Pulmonary artery endothelial cell (primary cell): Measurements from ENCODE around the gene C20orf173. TPM values are rescaled to one million over a fixed set of nuclear protein-coding genes. Genes with fewer than 3 reads are reported as not detected.
"Not testable (repeated sequence)": the region's sequence is repeated elsewhere in the genome, so short reads cannot be mapped to it uniquely, and the experiment has no call there.

Experiments
- DNase-seq: peaks from one replicate; pipeline ENCODE4 v3.0.0-alpha.2; 2011; ENCODE audit warnings: low read depth, low spot score
- total RNA-seq: library from RNA; depleted of rRNA; stranded (reverse); fragments of >200 nt; gene quantifications from 2 replicates; pipeline ENCODE4 v1.2.3, GENCODE V29; 2014

Gene C20orf173
- total RNA-seq, 1 donor from 2014 or later: not detected

DNA sequence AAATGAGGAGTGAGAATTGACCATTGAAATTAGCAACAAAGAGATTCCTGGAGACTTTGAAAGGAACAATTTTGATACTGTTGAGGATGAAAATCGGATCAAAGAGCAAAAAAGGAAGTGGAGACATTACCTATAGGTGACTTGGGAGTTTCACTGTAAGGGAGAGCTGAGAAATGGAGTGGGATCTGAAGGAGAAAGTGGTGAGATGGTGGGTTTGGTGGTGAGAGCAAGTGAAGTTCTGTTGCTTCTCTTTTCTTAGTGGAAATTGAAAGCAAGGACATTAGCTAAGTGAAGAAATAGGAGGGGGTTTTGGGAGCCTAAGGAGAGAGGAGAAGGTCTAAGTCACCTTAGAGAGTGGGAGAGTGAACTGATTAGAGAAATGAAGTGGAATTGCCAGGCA, 16.7 kb upstream of the C20orf173 start:
- no peak for DNase-seq

DNA sequence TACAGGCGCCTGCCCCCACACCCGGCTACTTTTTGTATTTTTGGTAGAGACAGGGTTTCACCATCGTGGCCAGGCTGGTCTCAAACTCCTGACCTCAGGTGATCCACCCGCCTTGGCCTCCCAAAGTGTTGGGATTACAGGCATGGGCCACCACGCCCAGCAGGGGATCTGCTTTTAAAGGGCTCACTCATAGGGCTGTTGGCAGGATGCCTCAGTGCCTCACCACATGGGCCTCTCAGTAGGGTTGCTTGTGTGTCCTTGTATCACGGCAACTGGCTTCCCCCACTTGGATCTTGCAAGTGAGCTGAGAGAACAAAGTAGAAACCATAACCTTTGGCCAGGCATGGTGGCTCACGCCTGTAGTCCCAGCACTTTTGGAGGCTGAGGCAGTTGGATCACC, 15.5 kb upstream of the C20orf173 start:
- DNase-seq: not testable (repeated sequence)

DNA sequence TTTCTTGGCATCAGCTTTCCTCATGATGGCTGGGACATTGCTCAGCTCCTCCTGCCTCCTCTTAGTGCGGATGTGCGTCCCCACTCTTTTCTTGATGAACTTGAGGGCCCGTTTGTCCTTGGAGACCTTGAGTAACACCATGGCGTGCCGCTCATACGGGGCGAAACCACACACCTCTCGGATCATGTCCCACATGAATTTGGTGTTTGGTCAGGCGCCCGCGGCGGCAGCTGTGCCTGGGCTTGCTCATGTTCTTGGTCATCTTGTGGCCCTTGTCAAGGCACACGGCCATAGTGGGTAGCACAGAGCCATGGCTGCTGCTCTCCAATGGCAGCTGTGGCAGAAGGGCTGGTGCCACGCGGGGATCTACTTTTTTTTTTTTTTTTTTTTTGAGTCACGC, 15.0 kb upstream of the C20orf173 start:
- no peak for DNase-seq

DNA sequence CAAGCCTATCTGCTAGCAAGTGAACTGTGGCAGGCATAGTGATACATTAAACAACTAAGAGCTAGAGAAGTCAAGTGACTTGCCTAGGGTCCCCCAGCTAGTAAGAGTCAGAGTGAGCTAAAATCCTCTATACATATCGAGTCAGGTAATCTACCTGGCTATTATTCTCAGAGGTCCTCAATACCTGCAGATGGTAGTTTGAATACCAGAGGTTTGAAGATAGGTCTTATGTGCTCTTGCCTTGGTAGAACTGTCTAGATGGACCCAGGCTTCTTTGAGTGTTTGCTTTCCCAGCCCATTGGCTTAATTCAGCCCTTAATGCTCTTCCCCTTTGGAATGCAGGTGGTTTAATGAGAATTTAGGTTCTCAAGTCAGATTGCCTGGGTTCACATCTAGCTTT, 13.5 kb upstream of the C20orf173 start:
- no peak for DNase-seq

DNA sequence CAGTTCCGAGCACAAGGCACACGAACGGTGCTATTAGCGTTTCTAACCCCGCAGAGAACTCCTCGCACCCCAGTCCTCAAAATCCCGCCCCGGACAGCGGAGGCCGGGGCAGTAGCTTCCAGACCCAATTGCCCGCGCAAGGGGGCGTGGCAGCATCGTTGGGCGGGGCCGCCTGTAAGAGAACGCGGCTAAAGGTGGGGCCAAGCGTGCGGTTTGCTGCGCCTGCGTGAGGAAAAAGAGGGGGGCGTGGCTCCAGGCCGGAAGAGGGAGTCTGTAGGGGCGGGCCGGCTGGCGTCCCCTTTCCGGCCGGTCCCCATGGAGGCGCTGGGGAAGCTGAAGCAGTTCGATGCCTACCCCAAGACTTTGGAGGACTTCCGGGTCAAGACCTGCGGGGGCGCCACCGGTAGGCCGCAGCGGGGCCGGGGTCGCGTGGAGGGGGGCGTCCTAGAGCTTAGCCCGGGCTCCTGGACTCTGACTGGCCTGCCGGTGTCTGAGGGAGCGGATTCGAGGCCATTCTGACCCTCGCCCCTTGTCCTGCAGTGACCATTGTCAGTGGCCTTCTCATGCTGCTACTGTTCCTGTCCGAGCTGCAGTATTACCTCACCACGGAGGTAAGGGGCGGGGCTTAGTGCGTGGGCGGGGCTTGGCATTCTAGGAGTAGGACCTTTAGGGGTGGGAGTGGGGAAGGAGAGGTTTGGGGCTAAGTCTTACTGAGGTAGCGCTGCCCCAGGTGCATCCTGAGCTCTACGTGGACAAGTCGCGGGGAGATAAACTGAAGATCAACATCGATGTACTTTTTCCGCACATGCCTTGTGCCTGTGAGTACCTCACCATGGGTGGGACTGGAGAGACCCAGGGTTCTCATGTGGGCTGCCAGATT, 12.6 kb upstream of the C20orf173 start, which contains the start of gene ERGIC3:
Gene ERGIC3 (plus strand): TSS at position 296 of the 880 bp plus-strand sequence. CDS start 20 bp downstream, at position 316.
- peak; percentile 67 for DNase-seq

DNA sequence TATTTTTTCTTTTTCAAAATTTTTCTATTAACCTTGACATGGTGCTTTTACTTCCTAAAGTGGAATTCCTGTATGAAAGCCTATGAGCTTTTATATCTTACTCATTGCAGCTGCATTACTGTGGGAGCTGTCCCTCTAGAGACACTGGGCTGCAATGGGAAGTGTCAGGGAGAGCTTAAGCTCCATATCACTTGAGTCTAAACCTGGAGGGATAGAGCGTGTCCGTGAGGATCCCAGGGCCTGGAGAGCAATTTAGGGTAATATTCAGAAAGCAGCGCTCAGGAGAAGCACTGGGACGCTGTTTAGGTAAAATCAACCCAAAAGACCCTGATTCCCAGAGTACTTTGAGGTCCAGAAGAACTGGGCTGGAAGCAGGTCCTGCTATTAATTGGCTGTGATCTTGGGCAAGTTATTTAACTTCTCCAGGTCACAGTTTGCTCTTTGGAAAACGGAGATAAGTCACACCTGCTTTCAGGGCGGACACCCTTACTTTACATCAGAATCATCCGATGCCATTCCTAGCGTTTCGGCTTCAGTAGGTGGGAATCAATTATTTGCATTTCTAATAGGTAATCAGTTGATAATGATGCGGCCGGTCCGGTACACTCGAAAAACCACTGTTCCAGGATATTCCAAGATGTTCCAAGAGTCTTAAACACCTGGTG, 11.8 kb upstream of the C20orf173 start:
- no peak for DNase-seq

DNA sequence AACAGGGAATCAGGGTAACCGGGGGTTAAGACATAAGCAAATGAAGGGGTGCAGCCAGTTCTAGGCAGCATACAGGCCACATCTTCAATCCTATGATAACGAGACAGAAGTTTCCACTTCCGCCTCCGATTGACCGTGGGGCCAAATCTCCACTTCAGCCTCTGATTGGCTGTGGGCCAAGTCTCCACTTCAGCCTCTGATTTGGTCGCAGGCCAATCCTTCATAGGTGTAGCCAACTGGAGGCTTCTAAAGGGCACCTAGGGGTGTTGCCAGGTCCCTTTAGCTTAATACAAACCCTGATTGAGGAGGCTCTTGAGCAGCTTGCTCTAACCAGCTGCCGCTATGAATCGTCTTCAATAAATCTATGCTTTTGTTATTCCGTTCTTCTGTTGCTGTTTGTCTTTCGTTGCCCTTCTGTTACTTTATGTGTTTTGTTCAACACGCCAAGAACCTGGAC, 10.3 kb upstream of the C20orf173 start:
- no peak for DNase-seq

DNA sequence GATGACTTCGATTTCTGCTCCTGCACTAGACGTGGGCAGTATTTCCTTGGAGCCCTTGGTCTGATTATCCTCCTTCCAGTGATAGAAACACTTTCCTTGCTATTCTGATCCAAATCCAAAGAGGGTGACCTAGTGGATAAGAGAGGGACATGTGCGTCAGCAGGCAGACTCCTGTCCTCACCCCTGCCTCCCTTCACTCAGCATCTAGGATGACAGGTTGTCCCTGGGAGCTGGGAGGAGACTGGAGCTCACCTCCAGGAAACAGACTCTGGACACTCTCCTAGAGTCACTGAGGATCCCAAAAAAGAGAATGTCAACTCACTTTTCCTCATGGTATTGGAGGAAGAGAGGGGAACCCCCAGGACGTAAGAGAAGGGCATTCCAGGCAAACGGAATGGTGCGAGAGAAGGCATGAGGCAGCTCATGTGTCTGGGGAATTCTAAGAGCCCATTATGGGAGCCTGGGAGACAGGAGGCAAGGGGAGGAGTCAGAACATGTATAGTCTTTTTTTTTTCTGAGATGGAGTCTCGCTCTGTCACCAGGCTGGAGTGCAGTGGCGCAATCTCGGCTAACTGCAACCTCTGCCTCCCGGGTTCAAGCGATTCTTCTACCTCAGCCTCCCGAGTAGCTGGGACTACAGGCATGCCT, 2.2 kb downstream of the C20orf173 start:
- no peak for DNase-seq

DNA sequence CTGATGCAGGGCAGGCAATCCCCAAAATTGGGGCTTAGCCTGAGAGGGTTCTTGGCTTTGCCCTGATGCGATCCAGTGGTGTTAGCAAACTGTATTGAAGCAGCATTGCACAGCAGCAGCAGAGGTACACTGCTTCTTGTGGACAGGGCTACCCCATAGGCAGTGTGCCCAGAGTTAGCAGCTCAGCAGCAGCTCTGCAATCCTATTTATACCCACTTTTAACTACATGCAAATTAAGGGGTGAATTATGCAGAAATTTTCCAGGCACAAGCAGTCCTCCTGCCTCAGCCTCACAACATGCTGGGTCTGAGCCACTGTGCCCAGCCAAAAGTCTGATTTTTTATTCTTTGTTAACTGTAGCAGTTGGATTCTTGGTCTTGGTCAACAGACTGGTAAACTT, 3.8 kb downstream of the C20orf173 start:
- no peak for DNase-seq

DNA sequence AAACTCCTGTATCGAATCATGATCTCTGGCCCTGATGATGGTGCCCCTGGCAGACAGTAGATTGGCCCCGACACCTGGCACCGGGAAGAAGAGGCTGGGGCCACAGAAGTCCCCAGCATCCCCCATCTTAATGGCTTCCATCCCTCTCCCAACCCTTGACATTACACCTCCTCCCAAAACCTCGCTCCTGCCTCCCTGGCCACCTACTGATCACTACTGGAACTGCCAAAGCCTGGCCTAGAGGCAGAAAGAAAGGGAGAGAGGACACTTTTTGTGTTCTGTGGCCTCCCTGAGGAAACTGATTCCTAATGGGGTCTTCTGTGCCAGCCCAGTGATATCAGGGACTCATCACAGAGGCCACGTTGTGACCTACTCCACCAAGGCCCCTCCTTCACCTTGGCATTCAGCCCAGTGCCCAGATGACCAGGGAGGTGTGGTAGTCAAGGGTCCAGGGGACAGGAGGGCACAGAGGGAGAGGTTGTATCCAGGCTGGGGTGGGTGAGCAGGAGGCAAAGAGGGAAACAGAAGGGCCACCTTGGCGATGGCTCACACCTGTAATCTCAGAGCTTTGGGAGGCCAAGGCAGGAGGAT, 6.1 kb downstream of the C20orf173 start:
- DNase-seq: no peak

DNA sequence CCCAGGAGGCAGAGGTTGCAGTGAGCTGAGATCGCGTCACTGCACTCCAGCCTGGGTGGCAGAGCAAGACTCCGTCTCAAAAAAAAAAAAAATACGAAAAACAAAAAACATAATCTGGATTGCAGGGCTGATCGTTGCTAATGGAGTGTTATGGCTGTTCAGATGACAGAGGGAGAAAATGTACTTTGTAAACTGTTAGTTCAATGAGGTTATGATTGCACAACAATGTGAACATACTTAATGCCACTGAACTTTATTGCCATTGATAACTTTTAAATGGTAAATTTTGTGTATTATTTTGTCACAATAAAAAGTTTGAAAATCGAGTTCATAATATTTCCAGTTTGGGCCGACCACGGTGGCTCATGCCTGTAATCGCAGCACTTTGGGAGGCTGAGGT, 10.5 kb downstream of the C20orf173 start:
- DNase-seq: no peak

DNA sequence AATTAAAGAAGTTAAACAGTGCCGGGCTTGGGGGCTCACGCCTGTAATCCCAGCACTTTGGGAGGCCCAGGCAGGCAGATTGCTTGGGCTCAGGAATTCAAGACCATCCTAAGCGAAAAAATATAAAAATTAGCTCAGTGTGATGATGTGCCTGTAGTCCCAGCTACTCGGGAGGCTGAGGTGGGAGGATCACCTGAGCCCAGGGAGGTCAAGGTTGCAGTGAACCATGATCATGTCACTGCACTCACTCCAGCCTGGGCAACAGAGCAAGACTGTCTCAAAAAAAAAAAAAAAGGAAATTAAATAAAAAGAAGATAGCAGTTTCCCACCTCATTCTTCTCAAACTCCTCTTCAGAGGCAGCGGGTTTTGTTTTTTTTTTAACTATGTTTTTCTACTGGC, 11.7 kb downstream of the C20orf173 start:
- DNase-seq: not testable (repeated sequence)

DNA sequence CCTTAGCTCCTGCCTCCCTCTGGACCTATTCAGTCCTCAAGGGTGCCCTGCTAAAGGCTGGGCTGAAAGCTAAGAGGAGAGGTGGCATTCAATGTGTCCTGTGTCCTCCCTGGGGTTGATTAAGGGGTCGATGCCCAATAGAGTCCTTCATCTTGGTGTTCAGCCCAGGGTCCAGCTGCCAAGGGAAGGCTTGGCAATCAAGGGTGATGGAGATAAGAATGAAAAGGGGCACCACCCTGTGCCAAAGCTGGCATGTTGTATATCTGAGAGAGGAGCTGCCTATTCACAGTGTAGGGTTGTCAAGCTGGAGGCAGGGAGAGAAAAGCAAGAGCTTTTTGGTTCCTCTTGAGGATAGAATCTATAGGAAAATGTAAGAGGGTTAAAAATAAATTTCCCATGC, 12.3 kb downstream of the C20orf173 start:
- DNase-seq: no peak

DNA sequence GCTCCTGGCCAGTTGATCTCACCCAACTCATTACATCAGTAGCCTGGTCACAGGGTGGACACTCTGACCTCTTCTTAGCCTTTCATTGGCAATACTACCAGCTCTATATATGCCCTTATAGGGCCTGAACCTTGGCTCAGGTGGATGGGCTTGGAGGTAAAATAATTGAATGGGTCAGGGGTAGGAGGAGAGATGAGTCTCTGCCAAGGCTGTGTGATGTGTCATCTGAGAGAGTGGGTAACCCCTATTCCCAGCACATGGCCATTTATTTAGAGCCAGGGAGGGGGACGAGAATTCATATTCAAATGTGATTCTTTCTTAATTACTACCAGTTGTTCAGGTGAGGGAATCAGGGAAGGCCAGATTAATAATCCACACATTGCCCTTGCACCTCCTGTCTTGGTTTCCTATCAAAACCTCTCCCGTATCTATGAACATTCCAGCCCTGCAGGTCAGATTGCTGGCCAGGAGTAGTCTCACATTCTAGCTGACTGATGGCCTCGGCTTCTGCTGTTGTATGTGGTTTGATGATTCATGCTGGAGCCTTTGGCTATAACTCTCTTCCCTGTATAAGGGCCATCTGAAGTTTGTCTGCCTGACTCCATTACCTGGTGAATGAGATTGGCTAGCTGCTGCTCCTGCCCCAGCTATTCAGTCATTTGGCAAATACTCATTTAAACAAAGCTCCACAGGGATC, 13.4 kb downstream of the C20orf173 start:
- no peak for DNase-seq

DNA sequence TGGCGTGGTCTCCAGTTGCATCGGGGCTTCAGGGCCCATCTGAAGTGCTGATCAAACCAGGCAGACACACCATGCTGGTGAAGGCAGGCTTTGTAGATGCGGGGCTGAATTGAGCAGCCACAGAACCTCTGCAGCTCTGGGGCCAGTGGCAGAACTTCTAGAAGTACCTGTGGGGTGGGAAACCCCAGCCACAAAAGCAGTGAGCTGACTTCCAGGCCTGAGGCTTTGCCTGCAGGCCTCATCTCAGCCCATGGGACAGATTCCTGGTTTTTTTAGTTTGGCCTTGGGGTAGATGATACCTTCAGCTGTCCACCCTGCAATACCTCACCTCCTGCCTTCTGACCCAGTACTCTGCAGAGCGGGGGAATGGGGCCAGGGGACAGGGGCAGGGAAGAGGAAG, 14.1 kb downstream of the C20orf173 start:
- DNase-seq: no peak

DNA sequence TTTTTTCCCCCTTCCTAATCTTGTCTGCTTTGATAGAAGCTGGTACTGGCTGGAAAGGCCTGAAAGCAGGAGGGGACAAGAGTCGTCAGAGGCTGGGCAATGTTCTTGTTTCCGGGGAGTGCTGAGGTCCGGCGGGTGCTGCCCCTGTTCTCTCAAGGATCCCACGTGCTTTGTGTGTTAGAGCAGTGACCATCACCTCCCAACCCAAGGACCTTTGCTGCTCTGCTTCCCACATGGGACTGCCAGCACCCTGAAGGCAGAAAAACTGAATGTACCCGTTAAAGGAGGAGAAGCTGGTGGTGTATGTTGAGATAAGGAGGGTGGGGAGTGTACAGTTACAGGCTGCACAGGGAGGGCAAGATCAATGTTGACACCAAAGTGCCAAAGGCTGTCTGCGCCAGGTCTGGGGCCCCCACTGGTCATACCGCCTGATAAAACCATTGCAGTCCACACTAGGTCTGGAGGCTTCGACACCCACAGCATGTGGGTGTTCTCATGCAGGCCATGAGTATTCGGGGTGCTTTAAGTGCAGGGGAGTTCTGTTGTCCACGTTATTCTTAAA, 15.0 kb downstream of the C20orf173 start:
- DNase-seq: no peak

DNA sequence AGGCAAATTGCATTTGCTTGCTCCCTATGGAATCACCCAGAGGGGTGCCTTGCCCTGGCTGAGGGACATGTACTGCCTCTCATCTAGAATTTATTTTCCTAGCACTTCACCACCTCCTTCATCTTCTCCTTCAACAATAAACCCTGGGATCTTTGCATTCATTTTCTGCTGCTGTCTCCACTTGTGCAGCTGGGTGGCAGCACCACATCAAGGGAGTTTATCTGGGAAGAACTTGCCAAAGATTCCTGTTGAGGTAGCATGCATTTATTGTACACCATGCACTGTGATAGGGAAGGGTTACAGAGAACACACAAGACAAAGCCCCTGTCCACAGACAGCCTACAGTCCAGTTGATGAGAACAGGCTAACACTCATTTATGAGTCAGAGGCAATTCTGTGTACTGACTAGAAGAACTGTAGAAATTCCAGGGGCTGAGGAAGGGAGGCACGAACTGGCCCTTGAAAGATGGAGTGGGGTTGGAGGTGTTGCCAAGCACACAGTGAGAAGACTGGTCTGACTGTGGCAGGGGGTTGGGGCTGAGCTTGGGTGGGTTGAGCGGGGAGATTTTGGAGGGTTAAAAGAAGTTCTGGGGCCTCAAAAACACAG, 17.5 kb downstream of the C20orf173 start:
- no peak for DNase-seq

DNA sequence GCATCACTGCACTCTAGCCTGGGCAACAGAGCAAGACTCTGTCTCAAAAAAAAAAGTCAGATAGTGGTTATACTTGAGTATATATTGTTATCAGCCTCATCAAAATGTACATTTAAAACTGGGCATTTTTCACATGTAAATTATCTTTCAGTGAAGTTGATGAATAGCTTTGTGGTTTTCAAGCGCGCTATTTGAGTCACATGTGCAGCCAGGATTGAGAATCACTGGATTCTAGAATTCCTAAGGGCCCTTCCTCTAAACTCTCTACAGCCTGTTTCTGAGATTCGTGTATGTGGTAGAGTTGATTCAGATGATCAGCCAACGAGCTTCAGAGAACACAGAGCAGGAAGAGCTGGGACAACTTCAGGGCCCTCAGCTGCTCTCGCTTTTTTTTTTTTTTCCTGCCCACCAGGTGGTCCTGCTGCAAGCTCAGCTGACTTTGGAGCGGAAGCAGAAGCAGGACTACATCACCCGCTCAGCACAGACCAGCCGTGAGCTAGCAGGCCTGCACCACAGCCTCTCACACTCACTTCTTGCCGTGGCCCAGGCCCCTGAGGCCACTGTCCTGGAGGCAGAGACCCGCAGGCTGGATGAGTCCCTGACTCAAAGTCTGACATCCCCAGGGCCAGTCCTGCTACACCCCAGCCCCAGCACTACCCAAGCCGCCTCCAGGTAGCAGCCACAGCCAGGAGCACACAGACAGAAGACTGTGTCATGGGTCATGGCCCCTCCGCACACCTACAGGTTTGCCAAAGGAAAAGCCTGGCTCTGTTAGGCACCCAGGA, 18.3 kb downstream of the C20orf173 start:
- no peak for DNase-seq

DNA sequence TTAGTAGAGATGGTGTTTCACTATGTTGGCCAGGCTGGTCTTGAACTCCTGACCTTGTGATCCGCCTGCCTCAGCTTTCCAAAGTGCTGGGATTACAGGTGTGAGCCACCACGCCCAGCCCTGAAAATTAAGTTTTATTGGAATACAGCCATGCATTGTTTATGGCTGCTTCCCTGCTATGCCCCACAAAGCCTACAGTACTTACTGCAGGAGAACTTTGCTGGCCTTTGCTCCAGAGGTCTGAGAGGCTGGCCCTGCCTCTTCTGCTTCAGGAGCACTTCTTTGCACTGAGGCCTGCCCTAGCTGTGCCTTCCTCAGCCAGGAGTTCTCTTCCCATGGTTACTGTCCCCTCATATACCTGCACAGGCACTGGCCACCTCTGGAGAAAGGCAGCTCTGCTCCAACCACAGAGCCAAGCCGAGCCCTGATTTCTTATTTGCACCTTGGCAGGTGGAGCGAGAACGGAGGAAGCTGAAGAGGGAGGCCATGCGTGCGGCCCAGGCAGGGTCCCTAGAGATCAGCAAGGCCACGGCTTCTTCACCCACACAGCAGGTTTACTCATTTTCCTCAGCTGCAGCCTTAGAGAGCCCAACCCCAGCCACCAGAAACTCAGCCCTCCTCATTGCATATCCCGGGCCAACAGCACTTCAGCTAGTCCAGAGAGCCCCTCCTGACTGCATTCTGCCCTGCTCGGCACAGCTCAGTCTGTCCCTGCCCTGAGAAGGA, 20.8 kb downstream of the C20orf173 start:
- no peak for DNase-seq
